ENCODE data around the gene CX3CR1. TPM values are rescaled to one million over a fixed set of nuclear protein-coding genes. Genes with fewer than 3 reads are reported as not detected.
A peak's percentile ranks its signal among the peaks of the same experiment; 100 is the strongest.

Gene CX3CR1
- total RNA-seq, 3 donors from 2014 or later = 0.67 to 0.94 (median 0.70) TPM

GRCh38 chr3:39317571-39318169 lies 37.8 kb upstream of the CX3CR1 start:
- DNase-seq (peak in 1 of 3 donors; percentile 40), ATAC-seq (peak; percentile 96)
- H3K9me3 ChIP-seq = peaks cover 5% of the 10 kb centered on the region
- peaks cover 15% of the 10 kb centered on the region for H3K4me1 ChIP-seq (ENCODE audit: low read depth)
- H3K36me3 ChIP-seq (ENCODE audit: low read depth) = no peaks in the 10 kb centered on the region
- no peak for TF ChIP-seq CTCF (IDR thresholded peaks at IDR 0.05)
- H3K4me3 ChIP-seq = no peak overlapping the region
- intact Hi-C loops (cut with DNase I, micrococcal nuclease) = no loop called here

DNA sequence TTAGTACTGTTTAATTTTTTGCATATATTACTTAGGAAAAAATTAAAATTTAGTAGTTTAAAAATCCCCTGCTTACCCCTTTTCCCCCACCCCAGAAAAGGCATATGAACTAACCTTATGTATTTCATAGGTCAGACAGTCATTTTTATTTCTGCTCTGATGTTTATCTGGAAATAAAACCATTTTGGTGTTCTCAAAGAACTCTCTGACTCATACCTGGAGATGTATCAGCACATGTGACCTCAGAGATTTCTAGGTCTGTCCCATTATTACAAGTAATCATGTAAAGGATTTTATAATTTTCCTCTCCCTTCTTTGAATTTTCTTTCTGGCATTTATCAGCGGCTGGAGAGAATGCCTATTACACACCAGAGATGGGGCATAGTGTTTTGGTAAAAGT lies 35.6 kb upstream of the CX3CR1 start:
- peaks cover 15% of the 10 kb centered on the region for H3K4me1 ChIP-seq (ENCODE audit: low read depth)
- intact Hi-C loops (cut with DNase I, micrococcal nuclease) = no loop called here
- no peak for TF ChIP-seq CTCF (IDR thresholded peaks at IDR 0.05)
- ATAC-seq = no peak
- no peak overlapping the region for H3K4me3 ChIP-seq
- peaks cover 5% of the 10 kb centered on the region for H3K9me3 ChIP-seq
- no peaks in the 10 kb centered on the region for H3K36me3 ChIP-seq (ENCODE audit: low read depth)
- DNase-seq = no peak

DNA sequence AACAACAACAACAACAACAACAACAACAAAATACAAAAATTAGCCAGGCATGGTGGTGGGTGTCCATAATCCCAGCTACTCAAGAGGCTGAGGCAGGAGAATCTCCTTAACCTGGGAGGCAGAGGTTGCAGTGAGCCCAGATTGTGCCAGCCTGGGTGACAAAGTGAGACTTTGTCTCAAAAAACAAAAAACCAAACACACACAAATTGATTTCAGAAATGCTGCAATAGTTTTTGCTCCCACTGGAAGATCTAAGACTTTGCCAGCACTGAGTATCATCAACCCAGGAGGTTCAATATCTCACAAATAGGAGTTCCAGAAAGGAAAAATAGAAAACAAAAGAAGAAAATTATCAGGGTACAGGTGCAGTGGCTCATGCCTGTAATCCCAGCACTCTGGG lies 33.5 kb upstream of the CX3CR1 start:
- peaks cover 11% of the 10 kb centered on the region for H3K4me1 ChIP-seq (ENCODE audit: low read depth)
- intact Hi-C loops (cut with DNase I, micrococcal nuclease) = no loop called here
- H3K4me3 ChIP-seq = no peak overlapping the region
- ATAC-seq (no peak), DNase-seq (no peak)
- H3K36me3 ChIP-seq (ENCODE audit: low read depth) = no peaks in the 10 kb centered on the region
- peaks cover 5% of the 10 kb centered on the region for H3K9me3 ChIP-seq
- TF ChIP-seq CTCF (IDR thresholded peaks at IDR 0.05) = no peak

DNA sequence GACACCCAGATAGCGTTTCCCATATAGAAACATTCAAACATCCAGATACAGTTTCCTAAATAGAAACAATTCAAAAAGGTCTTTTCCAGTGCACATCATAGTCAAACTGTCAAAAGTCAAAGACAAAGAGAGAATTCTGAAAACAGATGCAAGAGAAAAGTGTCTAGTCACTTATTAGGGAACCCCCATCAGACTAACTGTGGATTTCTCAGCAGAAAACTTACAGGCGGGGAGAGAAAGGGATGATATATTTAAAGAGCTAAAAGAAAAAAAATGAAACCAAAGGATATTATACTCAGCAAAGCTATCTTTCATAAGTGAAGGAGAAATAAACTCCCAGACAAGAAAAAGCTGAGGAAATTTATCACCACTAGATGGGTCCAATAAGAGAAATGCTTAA lies 22.3 kb upstream of the CX3CR1 start:
- TF ChIP-seq CTCF (IDR thresholded peaks at IDR 0.05) = no peak
- no peaks in the 10 kb centered on the region for H3K36me3 ChIP-seq (ENCODE audit: low read depth)
- H3K9me3 ChIP-seq = peaks cover 19% of the 10 kb centered on the region
- intact Hi-C loops (cut with DNase I, micrococcal nuclease) = no loop called here
- peaks cover 2% of the 10 kb centered on the region for H3K4me1 ChIP-seq (ENCODE audit: low read depth)
- H3K4me3 ChIP-seq = no peak overlapping the region
- ATAC-seq = no peak
- DNase-seq = no peak

DNA sequence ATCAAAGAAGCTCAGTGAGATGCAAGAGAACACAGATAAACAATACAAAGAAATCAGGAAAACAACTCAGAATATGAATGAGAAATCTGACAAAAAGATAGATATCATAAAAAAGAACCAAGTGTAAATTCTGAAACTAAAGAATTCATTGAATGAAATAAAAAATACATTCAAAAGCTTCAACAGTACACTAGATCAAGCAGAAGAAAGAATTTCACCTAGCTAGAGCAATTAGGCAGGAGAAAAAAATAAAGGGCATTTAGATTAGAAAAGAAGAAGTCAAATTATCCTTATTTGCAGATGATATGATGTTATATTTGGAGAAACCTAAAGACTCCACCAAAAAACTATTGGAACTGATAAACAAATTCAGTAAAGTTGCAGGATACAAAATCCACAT lies 19.4 kb upstream of the CX3CR1 start:
- Histone ChIP-seq H3K9me3 (peaks cover 19% of the 10 kb centered on the region), H3K4me3 (no peak overlapping the region), H3K4me1 (ENCODE audit: low read depth) (peaks cover 2% of the 10 kb centered on the region), H3K36me3 (ENCODE audit: low read depth) (no peaks in the 10 kb centered on the region)
- intact Hi-C loops (cut with DNase I, micrococcal nuclease) = loop anchor here in 1 of 2 donors (10.0 kb wide), 1 partner anchor 86 kb away; the partner anchor contains the start of gene SLC25A38
- DNase-seq (no peak), ATAC-seq (no peak)
- TF ChIP-seq CTCF (IDR thresholded peaks at IDR 0.05) = no peak

Data from mucosa of descending colon (tissue), 3 donors.